ENCODE data around the gene NME7.
A peak's percentile ranks its signal among the peaks of the same experiment; 100 is the strongest.
"Not testable (repeated sequence)": the region's sequence is repeated elsewhere in the genome, so short reads cannot be mapped to it uniquely, and the experiment has no call there.

The NME7 gene

DNA sequence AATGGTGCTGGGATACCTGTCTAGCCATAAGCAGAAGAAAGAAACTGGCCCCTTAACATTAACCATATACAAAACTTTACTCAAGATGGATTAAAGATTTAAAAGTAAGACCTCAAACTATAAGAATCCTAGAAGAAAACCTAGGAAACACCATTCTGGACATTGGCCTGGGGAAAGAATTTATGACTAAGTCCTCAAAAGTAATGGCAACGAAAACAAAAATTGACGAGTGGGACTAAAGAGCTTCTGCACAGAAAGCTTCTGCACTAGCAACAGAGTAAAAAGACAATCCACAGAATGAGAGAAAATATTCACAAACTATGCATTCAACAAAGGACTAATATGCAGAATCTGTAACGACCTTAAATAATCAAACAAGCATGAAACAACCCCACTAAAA is 66.7 kb downstream of the NME7 start:
- no peak for DNase-seq

DNA sequence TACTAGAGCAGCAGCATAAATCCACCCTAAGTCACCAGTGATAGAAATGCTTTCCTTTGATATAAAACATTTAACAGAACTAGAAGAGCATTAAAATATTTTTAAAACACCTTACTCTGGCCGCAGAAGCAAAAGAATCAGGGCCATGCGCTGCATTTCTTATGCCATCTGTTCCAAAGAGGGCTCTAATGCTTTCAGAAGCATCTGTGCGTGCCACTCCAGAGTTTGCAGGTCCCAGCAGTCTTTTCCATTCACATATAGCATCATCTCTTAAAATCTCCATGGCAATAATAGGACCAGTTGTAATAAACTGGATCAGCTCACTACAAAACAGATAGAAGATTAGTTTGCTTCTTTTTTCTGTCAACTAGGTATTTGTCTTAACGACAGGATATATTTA is 69.2 kb downstream of the NME7 start:
- no peak for DNase-seq

DNA sequence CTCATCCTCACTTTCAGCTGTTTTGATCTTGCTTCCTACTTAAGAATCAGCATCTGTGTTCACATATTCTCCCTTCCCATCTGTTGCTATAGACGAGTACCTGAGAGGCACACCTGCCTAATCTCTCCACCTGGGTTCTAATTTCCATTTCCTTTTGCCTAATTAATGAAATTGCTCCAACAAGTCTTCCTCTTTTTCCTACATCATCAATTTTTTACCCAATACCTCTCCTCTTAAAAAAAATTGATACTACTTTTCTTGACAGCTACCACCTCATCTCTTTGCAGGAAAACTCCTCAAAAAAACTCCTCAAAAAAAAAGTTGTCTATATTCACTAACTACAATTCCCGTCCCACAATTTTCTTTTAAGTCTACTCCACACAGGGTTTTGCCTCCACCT is 71.8 kb downstream of the NME7 start:
- no peak for DNase-seq

DNA sequence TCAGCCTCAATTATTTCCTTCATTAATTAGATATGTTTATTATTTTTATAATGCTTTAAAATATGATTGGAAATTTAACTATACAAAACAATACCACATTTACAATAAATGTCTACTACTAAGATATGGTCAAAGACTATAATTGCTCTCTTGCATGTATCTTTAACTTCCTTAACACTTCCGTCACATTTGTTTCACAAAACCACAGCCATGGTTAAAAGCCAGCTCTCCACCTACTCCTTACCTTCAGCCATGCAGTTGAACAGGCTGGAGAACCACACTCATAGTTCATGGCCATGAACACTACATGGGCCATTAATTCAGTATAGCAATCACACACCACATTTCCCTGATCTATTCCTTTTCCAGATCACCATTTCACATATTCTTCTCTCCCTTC is 72.2 kb downstream of the NME7 start:
- DNase-seq: no peak

DNA sequence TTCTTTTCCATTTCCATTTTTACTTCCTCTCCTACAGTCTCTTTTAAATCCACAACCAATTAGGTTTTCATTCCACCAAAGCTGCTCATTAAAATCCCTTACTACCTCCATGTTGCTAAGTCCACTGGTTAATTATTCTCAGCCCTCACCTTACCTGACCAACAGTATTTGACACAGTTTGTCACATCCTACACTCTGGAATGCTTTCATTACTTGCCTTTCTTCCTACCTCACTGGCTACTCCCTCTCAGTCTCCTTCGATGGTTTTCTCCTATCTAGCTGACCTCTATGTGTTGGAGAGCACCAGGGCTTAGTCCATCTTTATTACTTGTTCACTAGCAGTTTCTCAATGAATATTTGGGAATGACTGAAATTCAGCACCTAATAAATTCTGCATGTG is 78.6 kb downstream of the NME7 start:
- no peak for DNase-seq

DNA sequence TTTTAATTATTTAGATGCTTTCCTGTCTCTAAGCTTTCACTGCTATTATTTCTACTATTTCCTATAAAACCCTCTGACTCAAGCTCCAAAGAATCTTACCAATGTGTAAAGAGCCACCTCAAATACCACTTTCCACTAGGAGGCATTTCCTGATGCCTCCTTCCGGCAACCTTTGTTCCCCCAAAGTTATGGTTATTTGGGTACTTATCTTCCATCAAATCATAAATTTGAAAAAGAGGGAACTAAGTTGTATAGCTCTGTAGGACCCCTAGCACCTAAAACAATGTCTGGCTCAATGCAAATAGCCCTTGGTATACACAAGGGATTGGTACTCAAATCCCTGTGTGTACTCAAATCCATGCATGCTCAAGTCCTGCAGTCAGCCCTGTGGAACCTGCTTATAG is 79.6 kb downstream of the NME7 start:
- no peak for DNase-seq

DNA sequence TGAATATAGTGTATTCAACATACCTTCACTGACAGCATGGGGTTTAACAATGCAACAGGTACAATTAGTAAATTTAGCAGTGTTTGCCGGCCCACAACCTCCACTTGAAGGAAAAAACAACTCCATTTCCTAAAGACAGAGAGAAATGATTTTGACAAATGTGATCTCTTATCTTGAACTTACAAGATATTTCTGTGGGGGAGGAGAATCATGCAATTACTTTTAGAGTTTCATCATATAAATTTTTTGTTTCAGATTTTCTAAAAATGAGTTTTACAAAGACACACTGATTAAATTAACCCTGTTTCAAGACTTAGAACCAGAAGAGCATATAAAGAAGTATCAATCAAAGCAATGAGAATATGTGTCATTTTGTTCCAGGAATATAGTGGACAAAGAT is 80.3 kb downstream of the NME7 start:
- no peak for DNase-seq

DNA sequence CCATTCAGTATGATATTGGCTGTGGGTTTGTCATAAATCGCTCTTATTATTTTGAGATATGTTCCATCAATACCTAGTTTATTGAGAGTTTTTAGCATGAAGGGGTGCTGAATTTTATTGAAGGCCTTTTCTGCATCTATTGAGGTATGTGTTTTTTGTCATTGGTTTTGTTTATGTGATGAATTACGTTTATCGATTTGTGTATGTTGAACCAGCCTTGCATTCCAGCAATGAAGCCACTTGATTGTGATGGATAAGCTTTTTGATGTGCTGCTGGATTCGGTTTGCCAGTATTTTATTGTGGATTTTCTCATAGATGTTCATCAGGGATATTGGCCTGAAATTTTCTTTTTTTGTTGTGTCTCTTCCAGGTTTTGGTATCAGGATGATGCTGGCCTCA is 86.0 kb downstream of the NME7 start:
- DNase-seq: not testable (repeated sequence)

DNA sequence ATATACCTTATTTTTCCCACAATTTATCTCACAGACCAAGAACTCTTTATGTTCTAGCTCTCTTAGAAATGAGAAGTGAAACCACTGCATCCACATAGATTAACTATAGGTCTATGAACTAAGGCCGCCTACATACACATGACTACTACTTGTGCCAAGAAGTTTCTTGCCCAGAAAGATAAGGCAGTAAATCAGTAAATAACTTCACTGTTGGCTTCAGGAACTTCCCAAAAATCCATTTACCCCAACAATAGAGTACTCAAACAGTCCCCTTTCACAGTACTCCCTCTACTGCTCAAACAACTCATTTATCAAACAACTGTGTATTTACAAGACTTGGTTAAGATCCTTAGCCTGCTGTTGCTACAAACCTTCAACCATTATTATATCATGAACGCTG is 96.5 kb downstream of the NME7 start:
- DNase-seq: peak; percentile 78

DNA sequence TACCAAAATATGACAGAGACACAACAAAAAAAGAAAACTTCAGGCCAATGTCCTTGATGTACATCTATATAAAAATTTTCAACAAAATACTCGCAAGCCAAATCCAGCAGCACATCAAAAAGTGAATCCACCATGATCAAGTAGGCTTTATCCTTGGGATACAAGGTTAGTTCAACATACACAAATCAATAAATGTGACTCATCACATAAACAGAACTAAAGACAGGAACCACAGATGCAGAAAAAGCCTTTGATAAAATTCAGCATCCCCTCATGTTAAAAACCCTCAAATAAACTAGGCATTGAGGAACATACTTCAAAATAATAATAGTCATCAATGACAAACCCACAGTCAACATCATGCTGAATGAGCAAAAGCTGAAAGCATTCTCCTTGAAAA is 101.5 kb downstream of the NME7 start:
- no peak for DNase-seq

DNA sequence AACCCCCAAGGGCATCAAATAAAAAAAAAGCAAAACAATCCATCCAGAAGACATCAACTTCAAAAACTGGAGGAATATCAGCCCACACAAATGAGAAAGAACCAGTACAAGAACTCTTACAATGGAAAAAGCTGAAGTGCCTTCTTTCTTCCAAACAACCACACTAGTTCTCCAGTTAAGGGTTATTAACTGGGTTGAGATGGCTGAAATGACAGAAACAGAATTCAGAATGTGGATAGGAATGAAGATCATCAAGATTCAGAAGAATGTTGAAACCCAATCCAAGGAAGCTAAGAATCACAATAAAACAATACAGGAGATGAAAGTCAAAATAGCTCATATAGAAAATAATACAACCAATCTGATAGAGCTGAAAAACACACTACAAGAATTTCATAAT is 104.5 kb downstream of the NME7 start:
- DNase-seq: no peak

DNA sequence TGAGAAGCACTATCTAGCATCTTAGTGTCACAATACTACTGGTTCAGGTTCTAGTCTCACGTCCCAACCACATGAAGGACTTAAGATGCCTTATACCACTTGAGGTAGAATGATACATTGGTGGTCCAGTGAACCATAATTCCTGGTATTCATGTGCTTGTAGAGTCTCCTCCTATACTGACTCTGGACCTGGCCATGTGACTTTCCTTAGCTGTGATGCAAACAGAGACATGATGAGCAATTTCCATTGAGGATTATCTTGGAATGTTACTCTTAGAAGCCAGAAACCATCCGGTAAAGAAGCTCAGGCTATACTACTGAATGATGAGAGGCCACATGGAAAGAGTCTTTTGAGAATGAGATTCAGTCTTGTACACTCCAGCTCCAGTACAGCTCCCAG is 105.7 kb downstream of the NME7 start:
- DNase-seq: no peak

DNA sequence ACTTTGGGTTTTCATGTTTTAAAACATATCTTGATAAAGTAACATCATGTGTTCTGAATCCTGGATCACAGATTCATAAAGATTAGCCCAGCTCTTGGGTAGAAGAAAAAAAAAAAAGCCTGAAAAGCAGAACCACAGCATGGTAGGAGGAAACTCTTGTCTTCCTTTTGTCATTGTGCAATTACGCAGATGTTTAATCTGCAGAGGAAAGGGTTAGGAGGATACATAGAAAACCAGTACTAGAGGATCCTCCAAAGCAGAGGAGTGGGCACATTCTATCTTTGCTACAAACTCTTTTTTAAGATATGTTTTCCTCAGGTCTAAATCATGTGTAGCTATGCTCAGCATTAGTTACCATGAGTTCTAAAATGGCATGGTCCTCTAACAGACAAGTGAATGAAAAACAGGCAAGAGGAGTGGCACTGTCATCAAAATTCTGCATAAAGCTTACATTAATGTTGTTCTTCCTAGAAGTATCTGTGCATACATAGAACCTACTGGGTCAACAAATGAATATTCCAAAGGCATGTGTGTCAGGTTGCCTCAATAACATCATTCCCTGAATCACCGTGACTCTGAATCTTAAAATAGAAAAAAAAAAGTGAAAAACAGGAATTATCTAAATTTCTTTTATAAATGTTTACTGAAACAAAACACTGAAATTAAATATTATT is 107.0 kb downstream of the NME7 start:
- peak; percentile 61 for DNase-seq

DNA sequence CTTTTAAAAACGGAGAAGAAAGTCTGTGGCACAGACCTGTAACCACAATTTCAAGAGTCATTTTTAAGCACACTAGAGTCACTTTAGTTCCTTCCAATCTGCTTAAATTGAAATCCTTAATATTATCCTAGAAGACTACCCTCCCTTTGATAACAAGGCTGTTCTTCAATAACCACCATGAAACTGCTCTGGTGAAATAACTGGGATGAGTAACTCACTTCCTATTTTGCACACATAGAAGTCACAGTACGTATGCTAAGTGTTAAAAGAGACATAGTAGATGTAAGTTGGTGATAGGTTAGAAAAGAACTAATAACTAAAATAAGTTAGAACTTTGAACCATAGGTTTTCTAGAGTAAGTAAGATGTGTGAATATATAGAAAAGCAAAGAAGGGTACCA is 107.8 kb downstream of the NME7 start:
- DNase-seq: peak; percentile 67

DNA sequence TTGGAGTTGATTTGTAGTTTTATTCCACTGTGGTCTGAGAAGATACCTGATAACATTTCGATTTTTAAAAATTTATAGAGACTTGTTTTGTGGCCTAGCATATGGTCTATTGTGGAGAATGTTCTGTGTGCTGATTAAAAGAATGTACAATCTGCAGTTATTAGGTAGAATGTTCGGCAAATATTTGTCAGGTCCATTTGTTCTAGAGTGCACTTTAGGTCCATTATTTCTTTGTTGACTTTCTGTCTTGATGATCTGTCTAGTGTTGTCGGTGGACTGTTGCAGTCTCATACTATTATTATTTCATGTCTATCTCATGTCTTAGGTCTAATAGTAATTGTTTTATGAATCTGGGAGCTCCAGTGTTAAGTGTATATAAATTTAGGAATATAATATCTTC is 116.8 kb downstream of the NME7 start:
- DNase-seq: no peak

DNA sequence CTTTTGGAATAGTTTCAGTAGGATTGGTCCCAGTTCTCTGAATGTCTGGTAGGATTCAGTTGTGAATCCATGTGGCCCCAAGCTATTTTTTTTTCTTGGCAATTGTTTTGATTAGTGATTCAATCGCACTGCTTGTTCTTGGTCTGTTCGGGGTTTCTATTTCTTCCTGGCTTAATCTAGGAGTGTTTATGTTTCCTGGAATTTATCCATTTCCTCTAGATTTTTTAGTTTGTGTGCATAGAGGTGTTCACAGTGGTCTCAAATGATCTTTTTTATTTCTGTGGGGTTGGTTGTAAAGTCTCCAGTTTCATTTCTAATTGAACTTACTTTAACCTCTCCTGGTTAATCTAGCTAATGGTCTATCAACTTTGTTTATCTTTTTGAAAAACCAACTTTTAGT is 117.6 kb downstream of the NME7 start:
- DNase-seq: no peak

DNA sequence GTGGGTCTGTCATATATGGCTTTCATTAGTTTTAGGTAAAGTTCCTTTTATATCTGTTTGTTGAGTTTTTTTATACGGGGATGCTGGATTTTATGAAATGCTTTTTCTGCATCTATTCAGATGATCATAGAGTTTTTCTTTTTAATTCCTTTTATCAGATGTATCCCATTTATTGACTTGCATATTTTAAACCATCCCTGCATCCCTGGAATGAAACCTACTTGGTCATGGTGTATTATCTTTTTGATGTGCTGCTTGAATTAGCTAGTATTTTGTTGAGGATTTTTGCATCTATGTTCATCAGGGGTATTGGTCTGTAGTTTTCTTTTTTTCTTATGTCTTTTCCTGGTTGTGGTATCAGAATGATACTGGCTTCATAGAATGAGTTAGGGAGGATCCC is 118.0 kb downstream of the NME7 start:
- no peak for DNase-seq

DNA sequence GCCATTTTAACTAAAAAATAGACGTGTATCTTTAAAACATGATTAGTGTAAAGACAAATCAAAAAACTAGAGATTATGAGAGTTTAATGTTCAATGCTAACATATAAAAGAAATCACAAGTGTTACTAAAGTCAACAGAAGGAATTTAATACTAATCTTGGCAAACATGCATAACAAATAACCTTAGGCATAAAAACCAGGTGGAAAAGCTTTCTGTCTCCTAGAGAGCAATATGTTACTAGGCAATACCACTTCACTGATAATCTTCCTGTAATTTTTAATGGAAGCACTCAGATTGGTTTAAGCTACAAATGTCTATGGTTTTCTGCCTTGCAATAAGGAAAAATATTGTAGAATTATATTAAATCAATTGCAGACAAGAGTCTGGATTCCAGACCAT is 121.9 kb downstream of the NME7 start:
- no peak for DNase-seq

DNA sequence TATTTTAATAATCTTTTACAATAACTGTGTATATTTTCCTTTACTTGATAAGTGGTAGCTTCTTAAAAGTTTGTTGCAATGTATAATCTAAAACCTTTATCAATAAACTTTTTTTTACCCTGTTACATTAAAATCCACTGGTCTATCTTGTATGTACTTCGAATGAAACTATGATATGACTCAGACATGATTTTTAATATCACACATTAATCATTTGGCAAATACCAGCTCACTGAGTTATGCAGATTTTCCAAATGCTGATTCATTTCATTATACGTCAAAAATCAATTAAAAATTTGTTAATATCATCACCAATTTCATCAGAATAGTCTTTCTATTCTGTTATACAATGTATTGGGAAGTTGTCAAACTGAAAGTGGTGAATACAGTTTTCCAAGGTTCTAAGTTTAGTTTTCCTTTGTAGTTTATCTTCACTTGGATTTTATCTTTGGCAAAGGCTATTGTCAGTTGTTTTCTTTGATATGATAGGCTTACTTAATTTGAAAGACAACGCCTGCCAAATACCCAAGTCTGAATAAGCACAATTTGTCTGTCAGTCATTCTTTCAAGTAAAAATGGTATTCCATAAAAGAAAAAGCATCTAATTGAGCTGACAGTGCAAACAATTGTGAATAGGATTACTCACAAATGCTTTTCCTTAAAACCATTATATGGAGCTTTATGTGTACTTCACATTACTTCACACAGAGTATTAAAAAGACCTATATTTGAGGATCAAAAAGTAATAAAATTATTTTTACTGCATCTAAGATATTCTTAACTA is 127.0 kb downstream of the NME7 start:
- no peak for DNase-seq

DNA sequence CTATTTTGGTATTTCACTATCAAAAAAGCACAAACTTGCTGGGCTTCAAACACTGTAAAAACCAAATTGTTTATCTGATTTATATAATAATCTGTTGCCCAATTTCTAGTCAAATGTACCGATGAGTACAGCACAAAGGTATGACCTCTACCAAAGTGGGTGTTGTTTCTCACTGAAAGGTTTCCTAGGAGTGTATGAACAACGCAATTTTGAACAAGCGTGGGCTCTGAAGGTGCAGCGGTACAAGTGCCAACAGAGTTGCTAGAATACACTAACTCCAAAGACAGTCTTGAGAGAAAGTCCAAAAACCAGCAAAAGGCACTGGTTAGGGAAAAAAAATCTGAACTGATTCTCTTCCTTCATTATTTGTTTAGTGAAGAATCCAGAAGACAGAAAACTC is 130.7 kb downstream of the NME7 start:
- no peak for DNase-seq

DNA sequence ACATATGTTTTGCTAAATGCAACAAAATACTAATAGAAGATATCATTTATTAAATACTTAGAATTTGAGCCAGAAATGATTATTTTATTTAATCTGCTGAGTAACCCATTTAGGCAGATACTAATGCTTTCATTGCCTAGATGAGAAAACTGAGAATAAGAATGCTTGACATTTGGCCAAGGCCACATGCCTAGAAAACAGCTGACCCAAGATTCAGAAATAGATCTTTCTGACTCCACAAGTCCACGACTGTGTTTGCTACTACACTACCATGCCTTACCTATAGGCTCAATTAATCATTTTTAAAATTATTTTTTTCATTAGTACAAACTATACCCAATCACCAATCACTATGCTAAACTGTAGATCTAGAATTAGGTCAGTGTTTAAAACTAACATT is 131.5 kb downstream of the NME7 start:
- no peak for DNase-seq

DNA sequence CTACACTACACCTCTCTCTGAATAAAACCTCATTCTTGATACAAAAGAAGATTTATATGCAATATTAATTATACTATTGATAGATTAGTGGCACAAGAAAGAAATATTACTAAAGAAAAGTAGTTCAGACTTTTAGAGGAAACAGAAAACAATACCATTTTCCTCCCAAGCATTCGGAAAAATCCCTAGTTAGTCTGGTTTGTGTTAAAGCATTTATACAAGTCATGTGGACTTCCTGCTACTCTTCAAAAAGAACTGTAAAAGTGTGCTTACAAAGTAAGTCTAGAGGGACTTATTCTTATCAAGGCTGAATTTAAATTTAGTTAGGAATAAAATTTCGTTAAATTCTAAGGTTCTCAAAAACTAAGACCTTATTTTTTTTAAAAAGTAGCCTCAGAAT is 132.0 kb downstream of the NME7 start:
- DNase-seq: no peak

DNA sequence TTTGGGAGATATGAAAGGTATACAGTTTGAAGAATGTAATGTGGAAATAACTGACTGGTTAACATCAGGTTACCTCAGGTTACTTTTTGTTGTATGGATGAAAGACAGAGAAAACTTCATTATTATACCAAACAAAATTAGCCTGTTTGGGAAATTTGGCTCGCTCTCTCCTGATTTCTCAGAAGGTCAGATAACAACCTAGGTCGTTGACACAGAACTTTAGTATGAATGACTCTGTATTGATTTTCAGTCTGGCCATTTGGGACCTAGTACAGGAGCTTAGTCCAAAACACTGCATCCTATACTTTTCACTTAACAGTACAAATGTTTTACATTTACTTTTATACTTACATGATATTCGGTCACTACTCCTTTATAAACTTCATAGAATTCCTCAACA is 132.8 kb downstream of the NME7 start:
- no peak for DNase-seq

DNA sequence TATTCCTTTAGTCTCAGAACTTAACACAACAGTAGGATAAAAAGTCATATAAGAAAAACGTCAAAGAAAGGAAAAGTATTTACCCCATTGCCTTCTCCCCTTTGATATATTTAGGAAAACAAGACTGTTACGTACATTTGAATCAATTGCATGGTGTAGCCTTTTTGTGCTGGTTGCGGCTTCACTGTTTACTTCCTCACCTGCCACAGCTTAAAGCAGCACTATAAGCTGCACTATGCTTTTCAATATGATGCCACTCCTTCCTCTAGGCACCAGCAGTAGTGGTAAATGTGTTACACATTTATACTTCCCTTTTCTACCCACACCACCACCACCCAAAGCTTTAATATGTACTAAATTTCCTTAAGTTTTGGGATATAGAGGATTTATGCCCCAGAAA is 150.0 kb downstream of the NME7 start:
- peak; percentile 5 for DNase-seq

DNA sequence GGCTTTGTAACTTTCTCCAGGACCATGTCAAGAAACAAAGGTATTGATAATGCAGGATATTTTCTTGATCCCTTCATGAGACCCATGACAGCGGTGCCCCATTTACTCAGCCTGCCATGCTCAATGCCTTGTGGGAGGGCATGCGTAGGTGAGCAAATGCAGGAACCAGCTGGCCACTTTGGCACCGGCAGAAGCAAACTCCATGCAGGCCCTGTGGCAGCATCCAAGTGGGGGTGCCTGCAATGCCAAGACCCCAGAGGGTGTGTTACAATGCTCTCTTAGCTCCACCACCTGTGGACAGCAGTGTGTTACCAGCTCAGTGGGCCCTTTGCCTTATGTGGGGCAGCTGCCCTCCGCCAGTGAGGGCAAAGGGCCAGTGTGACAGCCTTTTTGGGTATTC is 153.0 kb downstream of the NME7 start:
- DNase-seq: no peak
